GM23338 (cell line): ENCODE measurements around the gene PNPLA5. TPM values are rescaled to one million over a fixed set of nuclear protein-coding genes. Genes with fewer than 3 reads are reported as not detected.

Experiments
- ATAC-seq: fragments of 200-7000 bp; cut with Tn5 transposase; 3 replicates; pipeline ENCODE4 v1.9.1; 2020
- DNase-seq: peaks from one replicate; pipeline ENCODE4 v3.0.0-alpha.2; 2015; ENCODE audit warnings: low spot score
- H2AFZ ChIP-seq: fragments of 200-600 bp; sonication (generic); 2 replicates; pipeline ENCODE4 v1.8.0; 2016; ENCODE audit warnings: antibody characterized with exemption, mild to moderate bottlenecking, moderate library complexity
- H3F3A ChIP-seq: fragments of 200-600 bp; sonication (generic); replicated peaks from 2 replicates; pipeline ENCODE4 v1.8.0; 2017; ENCODE audit warnings: antibody characterized with exemption, mixed run types, low read depth
- H3K27ac ChIP-seq: fragments of 200-600 bp; sonication (generic); 2 replicates; pipeline ENCODE4 v1.6.1; 2016; ENCODE audit warnings: low read depth
- H3K27me3 ChIP-seq: fragments of 200-600 bp; sonication (generic); 2 replicates; pipeline ENCODE4 v1.8.0; 2016; ENCODE audit warnings: mild to moderate bottlenecking, mixed run types, moderate library complexity; ENCODE audit not compliant: insufficient read depth
- H3K36me3 ChIP-seq: fragments of 200-600 bp; sonication (generic); 2 replicates; pipeline ENCODE4 v1.8.0; 2016; ENCODE audit warnings: mild to moderate bottlenecking; ENCODE audit not compliant: insufficient read depth
- H3K4me1 ChIP-seq: fragments of 200-600 bp; sonication (generic); 2 replicates; pipeline ENCODE4 v1.8.0; 2016; ENCODE audit warnings: mild to moderate bottlenecking, moderate library complexity; ENCODE audit not compliant: insufficient read depth
- H3K4me2 ChIP-seq: fragments of 200-600 bp; sonication (generic); 2 replicates; pipeline ENCODE4 v1.7.1; 2017; ENCODE audit warnings: mixed run types
- H3K4me3 ChIP-seq: fragments of 200-600 bp; sonication (generic); 2 replicates; pipeline ENCODE4 v1.6.1; 2016; ENCODE audit warnings: mixed run types
- H3K79me2 ChIP-seq: fragments of 200-600 bp; sonication (generic); replicated peaks from 2 replicates; pipeline ENCODE4 v1.8.0; 2017; ENCODE audit warnings: mild to moderate bottlenecking; ENCODE audit not compliant: insufficient read depth
- H3K9me2 ChIP-seq: fragments of 200-600 bp; sonication (generic); 2 replicates; pipeline ENCODE4 v1.8.0; 2017; ENCODE audit not compliant: insufficient read depth
- H4K20me1 ChIP-seq: fragments of 200-600 bp; sonication (generic); replicated peaks from 2 replicates; pipeline ENCODE4 v1.8.0; 2017; ENCODE audit warnings: mild to moderate bottlenecking; ENCODE audit not compliant: insufficient read depth
- H3K27ac Mint-ChIP-seq: 2 replicates; pipeline ENCODE4 v1.8.0; 2020; ENCODE audit warnings: inconsistent platforms, mild to moderate bottlenecking, moderate library complexity, mixed read lengths
- H3K27me3 Mint-ChIP-seq: 3 replicates; pipeline ENCODE4 v1.8.0; 2022; ENCODE audit warnings: low read depth, mild to moderate bottlenecking, moderate library complexity, mixed read lengths, inconsistent platforms; ENCODE audit not compliant: insufficient read depth, poor library complexity
- H3K36me3 Mint-ChIP-seq: 3 replicates; pipeline ENCODE4 v1.8.0; 2021; ENCODE audit warnings: low read depth, mild to moderate bottlenecking, inconsistent platforms, moderate library complexity, mixed read lengths
- H3K4me1 Mint-ChIP-seq: 3 replicates; pipeline ENCODE4 v1.8.0; 2020; ENCODE audit warnings: mild to moderate bottlenecking, inconsistent platforms, mixed read lengths
- H3K4me3 Mint-ChIP-seq: 3 replicates; pipeline ENCODE4 v1.8.0; 2021; ENCODE audit warnings: moderate library complexity, mild to moderate bottlenecking, inconsistent platforms, mixed read lengths
- H3K9me3 Mint-ChIP-seq: 3 replicates; pipeline ENCODE4 v1.8.0; 2020; ENCODE audit warnings: moderate library complexity, mild to moderate bottlenecking, inconsistent platforms, mixed read lengths
- NANOG ChIP-seq: IDR thresholded peaks from 2 replicates; pipeline ENCODE4 v1.6.1; 2016; ENCODE audit warnings: antibody characterized with exemption, borderline replicate concordance
- POLR2AphosphoS5 ChIP-seq: IDR thresholded peaks from 2 replicates; pipeline ENCODE4 v1.6.1; 2016; ENCODE audit warnings: antibody characterized with exemption, low read depth
- ZNF331 ChIP-seq: fragments of 250-450 bp; sonication (Bioruptor Pico); IDR thresholded peaks from 2 replicates; pipeline ENCODE4 v1.5.0; 2020; ENCODE audit warnings: low read depth, mild to moderate bottlenecking, moderate library complexity
- polyA plus RNA-seq: library from polyadenylated mRNA; unstranded; fragments of >200 nt; fragmentation: Nextera tagmentation; extraction: Ambion mirVana; gene quantifications from 2 replicates; pipeline ENCODE4 v1.2.1, GENCODE V29; 2016
- total RNA-seq: library from RNA; depleted of rRNA; stranded (reverse); fragments of >200 nt; shearing (Covaris generic); gene quantifications from 2 replicates; pipeline ENCODE4 v1.2.3, GENCODE V29; 2014
- TF ChIP-seq, protein P1 (sequence below): fragments of 250-450 bp; sonication (Bioruptor Pico); IDR thresholded peaks from 2 replicates; pipeline ENCODE4 v1.5.0; 2020; ENCODE audit warnings: mild to moderate bottlenecking, moderate library complexity

The PNPLA5 gene
- total and polyA plus RNA-seq, 2 experiments from 2014 or later: 2.3 to 6.8 TPM

- TF ChIP-seq, protein P1, sequence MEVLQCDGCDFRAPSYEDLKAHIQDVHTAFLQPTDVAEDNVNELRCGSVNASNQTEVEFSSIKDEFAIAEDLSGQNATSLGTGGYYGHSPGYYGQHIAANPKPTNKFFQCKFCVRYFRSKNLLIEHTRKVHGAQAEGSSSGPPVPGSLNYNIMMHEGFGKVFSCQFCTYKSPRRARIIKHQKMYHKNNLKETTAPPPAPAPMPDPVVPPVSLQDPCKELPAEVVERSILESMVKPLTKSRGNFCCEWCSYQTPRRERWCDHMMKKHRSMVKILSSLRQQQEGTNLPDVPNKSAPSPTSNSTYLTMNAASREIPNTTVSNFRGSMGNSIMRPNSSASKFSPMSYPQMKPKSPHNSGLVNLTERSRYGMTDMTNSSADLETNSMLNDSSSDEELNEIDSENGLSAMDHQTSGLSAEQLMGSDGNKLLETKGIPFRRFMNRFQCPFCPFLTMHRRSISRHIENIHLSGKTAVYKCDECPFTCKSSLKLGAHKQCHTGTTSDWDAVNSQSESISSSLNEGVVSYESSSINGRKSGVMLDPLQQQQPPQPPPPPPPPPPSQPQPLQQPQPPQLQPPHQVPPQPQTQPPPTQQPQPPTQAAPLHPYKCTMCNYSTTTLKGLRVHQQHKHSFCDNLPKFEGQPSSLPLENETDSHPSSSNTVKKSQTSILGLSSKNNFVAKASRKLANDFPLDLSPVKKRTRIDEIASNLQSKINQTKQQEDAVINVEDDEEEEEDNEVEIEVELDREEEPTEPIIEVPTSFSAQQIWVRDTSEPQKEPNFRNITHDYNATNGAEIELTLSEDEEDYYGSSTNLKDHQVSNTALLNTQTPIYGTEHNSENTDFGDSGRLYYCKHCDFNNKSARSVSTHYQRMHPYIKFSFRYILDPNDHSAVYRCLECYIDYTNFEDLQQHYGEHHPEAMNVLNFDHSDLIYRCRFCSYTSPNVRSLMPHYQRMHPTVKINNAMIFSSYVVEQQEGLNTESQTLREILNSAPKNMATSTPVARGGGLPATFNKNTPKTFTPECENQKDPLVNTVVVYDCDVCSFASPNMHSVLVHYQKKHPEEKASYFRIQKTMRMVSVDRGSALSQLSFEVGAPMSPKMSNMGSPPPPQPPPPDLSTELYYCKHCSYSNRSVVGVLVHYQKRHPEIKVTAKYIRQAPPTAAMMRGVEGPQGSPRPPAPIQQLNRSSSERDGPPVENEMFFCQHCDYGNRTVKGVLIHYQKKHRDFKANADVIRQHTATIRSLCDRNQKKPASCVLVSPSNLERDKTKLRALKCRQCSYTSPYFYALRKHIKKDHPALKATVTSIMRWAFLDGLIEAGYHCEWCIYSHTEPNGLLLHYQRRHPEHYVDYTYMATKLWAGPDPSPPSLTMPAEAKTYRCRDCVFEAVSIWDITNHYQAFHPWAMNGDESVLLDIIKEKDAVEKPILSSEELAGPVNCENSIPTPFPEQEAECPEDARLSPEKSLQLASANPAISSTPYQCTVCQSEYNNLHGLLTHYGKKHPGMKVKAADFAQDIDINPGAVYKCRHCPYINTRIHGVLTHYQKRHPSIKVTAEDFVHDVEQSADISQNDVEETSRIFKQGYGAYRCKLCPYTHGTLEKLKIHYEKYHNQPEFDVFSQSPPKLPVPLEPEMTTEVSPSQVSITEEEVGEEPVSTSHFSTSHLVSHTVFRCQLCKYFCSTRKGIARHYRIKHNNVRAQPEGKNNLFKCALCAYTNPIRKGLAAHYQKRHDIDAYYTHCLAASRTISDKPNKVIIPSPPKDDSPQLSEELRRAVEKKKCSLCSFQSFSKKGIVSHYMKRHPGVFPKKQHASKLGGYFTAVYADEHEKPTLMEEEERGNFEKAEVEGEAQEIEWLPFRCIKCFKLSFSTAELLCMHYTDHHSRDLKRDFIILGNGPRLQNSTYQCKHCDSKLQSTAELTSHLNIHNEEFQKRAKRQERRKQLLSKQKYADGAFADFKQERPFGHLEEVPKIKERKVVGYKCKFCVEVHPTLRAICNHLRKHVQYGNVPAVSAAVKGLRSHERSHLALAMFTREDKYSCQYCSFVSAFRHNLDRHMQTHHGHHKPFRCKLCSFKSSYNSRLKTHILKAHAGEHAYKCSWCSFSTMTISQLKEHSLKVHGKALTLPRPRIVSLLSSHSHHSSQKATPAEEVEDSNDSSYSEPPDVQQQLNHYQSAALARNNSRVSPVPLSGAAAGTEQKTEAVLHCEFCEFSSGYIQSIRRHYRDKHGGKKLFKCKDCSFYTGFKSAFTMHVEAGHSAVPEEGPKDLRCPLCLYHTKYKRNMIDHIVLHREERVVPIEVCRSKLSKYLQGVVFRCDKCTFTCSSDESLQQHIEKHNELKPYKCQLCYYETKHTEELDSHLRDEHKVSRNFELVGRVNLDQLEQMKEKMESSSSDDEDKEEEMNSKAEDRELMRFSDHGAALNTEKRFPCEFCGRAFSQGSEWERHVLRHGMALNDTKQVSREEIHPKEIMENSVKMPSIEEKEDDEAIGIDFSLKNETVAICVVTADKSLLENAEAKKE (CRISPR knock-in tag): no peak
These were observed 60.0 kb downstream of the PNPLA5 start (continued) for GRCh38 chr22:43831561-43832392.

GRCh38 chr22:43830931-43831560, 60.8 kb downstream of the PNPLA5 start:
- no peaks in the 10 kb centered on the region for H3F3A ChIP-seq
- peaks cover 3% of the 10 kb centered on the region; the same call in 1 of the 2 replicates for H4K20me1 ChIP-seq
- no peak overlapping the region for H2AFZ ChIP-seq
- H3K4me3 ChIP-seq: no peak overlapping the region
- H3K4me1 Mint-ChIP-seq: peaks cover 30% of the 10 kb centered on the region
- H3K4me2 ChIP-seq: no peak overlapping the region
- H3K4me1 ChIP-seq: no peaks in the 10 kb centered on the region; the same call in 1 of the 2 replicates
- no peaks in the 10 kb centered on the region for H3K36me3 ChIP-seq
- no peaks in the 10 kb centered on the region for H3K27me3 ChIP-seq
- H3K27me3 Mint-ChIP-seq: peaks cover 20% of the 10 kb centered on the region
- TF ChIP-seq, protein P1 (CRISPR knock-in tag): no peak
- TF ChIP-seq POLR2AphosphoS5: no peak
- TF ChIP-seq NANOG: no peak
- no peak for TF ChIP-seq ZNF331
- peaks cover 8% of the 10 kb centered on the region; the same call in 2 of the 3 replicates for H3K36me3 Mint-ChIP-seq
- no peaks in the 10 kb centered on the region; the same call in 2 of the 3 replicates for H3K9me3 Mint-ChIP-seq
- no peak overlapping the region for H3K27ac ChIP-seq
- H3K4me3 Mint-ChIP-seq: no peak overlapping the region
- no peak for ATAC-seq
- DNase-seq: no peak
- H3K27ac Mint-ChIP-seq: no peak overlapping the region
- H3K9me2 ChIP-seq: no peaks in the 10 kb centered on the region
- peaks cover 4% of the 10 kb centered on the region; the same call in 1 of the 2 replicates for H3K79me2 ChIP-seq
